OCI-LY7 (cell line): ENCODE measurements around the gene PARD3B. TPM values are rescaled to one million over a fixed set of nuclear protein-coding genes. Genes with fewer than 3 reads are reported as not detected.

Experiments used
- BruUV-seq: library from RNA; stranded (reverse); fragments of 400-500 nt; replicated peaks from 2 replicates; lab custom pipeline; 2021; lab: Mats Ljungman, UMichigan
- CTCF ChIA-PET: fragments of 300-600 bp; sonication (Branson Sonifier 250); formaldehyde crosslinking; loops from one replicate; lab custom pipeline; 2022; ENCODE audit warnings: antibody characterized with exemption; ENCODE audit not compliant: unreplicated experiment; lab: Charles Lee
- POLR2A ChIA-PET: fragments of 300-600 bp; sonication (Branson Sonifier 250); formaldehyde crosslinking; loops from one replicate; lab custom pipeline; 2022; ENCODE audit warnings: antibody characterized with exemption; lab: Charles Lee
- DNase-seq: peaks from one replicate; pipeline ENCODE4 v3.0.0-alpha.2; 2015; ENCODE audit warnings: low spot score
- H2AFZ ChIP-seq: fragments of 200-600 bp; sonication (generic), shearing (Covaris generic); 2 replicates; pipeline ENCODE4 v1.6.1; 2014; ENCODE audit warnings: mild to moderate bottlenecking, antibody characterized with exemption, low read length, moderate library complexity
- H3K27ac ChIP-seq: fragments of 200-600 bp; sonication (generic); 2 replicates; pipeline ENCODE4 v1.5.1; 2014; ENCODE audit warnings: mixed run types, low read depth, mild to moderate bottlenecking, moderate library complexity, low read length, inconsistent platforms; ENCODE audit not compliant: poor library complexity, severe bottlenecking
- H3K36me3 ChIP-seq: fragments of 200-600 bp; sonication (generic); 2 replicates; pipeline ENCODE4 v1.6.1; 2014; ENCODE audit warnings: mild to moderate bottlenecking, antibody characterized with exemption, low read length, moderate library complexity, mixed read lengths; ENCODE audit not compliant: insufficient read depth
- H3K4me1 ChIP-seq: fragments of 200-600 bp; sonication (generic); 2 replicates; pipeline ENCODE4 v1.5.1; 2014; ENCODE audit warnings: mild to moderate bottlenecking, low read length; ENCODE audit not compliant: insufficient read depth, poor library complexity, severe bottlenecking
- H3K4me2 ChIP-seq: fragments of 200-600 bp; sonication (generic); 2 replicates; pipeline ENCODE4 v1.6.1; 2014; ENCODE audit warnings: mild to moderate bottlenecking, low read length
- H3K4me3 ChIP-seq: fragments of 200-600 bp; sonication (generic); 2 replicates; pipeline ENCODE4 v1.5.1; 2014; ENCODE audit warnings: mild to moderate bottlenecking, low read depth, low read length; ENCODE audit not compliant: poor library complexity, severe bottlenecking
- H3K79me2 ChIP-seq: fragments of 200-600 bp; sonication (generic); 2 replicates; pipeline ENCODE4 v1.6.1; 2016; ENCODE audit warnings: low read depth, mild to moderate bottlenecking, low read length, moderate library complexity, mixed read lengths; ENCODE audit not compliant: insufficient read depth
- H3K9me2 ChIP-seq: fragments of 200-600 bp; sonication (generic); 2 replicates; pipeline ENCODE4 v1.6.1; 2016; ENCODE audit warnings: mild to moderate bottlenecking, low read length, mixed read lengths; ENCODE audit not compliant: insufficient read depth
- H3K9me3 ChIP-seq: fragments of 200-600 bp; sonication (generic); 2 replicates; pipeline ENCODE4 v1.6.1; 2014; ENCODE audit warnings: mild to moderate bottlenecking, mixed run types, low read length, mixed read lengths
- H4K20me1 ChIP-seq: fragments of 200-600 bp; sonication (generic); 2 replicates; pipeline ENCODE4 v1.6.1; 2014; ENCODE audit warnings: mild to moderate bottlenecking, antibody characterized with exemption, low read length, moderate library complexity, mixed read lengths; ENCODE audit not compliant: insufficient read depth
- CTCF ChIP-seq: fragments of 200-600 bp; sonication (generic); conservative IDR thresholded peaks from 2 replicates; pipeline ENCODE4 v1.5.1; 2014; ENCODE audit warnings: mild to moderate bottlenecking, antibody characterized with exemption, low read length, moderate library complexity, mixed read lengths
- EZH2phosphoT487 ChIP-seq: fragments of 200-600 bp; sonication (generic); IDR thresholded peaks from 2 replicates; pipeline ENCODE4 v1.6.1; 2018; ENCODE audit warnings: low read depth, borderline replicate concordance, mild to moderate bottlenecking, mixed run types, antibody characterized with exemption, low read length, moderate library complexity, mixed read lengths
- intact Hi-C: fragments of 100-400 bp; cut with micrococcal nuclease; formaldehyde crosslinking; loops from one replicate; pipeline ENCODE4 v1.10.0; 2022; ENCODE audit not compliant: unreplicated experiment
- total RNA-seq, 2 experiments: library from RNA; depleted of rRNA in 1 of 2; stranded (reverse); fragments of >200 nt in 1 of 2; shearing (Covaris generic) in 1 of 2; gene quantifications; 2 replicates each; pipeline ENCODE4 v1.2.3, GENCODE V29; 2014 to 2022

PARD3B gene
- total RNA-seq, 2 experiments from 2014 or later, result not detected

DNA sequence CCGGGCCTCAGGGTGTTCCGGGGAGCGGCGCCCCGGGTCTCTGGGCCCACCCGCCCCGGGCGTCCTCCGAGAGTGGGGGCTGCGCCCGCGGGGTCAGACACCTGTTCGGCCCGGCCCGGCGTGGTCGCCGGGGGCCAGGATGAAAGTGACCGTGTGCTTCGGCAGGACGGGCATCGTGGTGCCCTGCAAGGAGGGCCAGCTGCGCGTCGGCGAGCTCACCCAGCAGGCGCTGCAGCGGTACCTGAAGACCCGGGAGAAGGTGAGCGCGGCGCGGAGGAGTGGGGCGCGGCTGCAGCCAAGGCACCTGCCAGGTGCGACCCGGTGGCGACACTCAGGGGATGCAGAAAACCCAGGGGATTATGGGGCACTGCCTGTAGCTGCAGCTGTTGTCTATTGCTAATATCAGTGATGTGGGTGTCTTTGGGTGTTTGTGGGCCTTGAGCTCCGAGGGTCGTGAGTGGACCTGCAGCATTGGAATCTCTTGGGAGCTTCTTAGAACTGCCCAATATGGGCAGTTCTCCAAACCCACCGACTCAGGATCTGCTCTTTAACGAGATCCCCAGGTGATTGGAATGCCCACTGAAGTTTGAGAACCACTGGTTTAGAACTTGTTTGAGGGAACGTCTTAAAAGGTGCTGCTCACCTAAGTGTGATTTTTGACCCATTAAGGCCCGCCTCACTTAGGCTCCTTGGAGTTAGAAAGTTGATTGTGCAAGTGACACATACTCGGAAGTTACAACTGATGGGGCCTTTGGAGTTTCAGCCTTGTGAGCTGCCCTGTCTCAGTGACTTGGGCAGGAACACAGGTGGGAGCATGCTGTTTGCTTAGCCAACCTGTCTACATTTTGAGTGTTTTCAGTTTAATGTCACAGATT is 823 bp downstream of the PARD3B start:
- TF ChIP-seq EZH2phosphoT487, result no peak
- no peak for TF ChIP-seq CTCF
- Histone ChIP-seq H3K4me3 (no peak overlapping the region), H4K20me1 (no peaks in the 10 kb centered on the region), H3K9me2 (no peaks in the 10 kb centered on the region), H3K9me3 (no peaks in the 10 kb centered on the region), H3K36me3 (no peaks in the 10 kb centered on the region), H3K79me2 (no peaks in the 10 kb centered on the region), H3K4me1 (no peaks in the 10 kb centered on the region), H2AFZ (no peak overlapping the region), H3K27ac (no peak overlapping the region), H3K4me2 (no peak overlapping the region)
- DNase-seq, result no peak
- CTCF ChIA-PET, result no interaction called here
- POLR2A ChIA-PET, result interaction anchor here (1.3 kb wide), 1 partner anchor 117 kb away, joined by 3 read pairs; no protein-coding TSS in a partner anchor
- intact Hi-C loops, result no loop called here
- BruUV-seq, result no TSS peak

DNA sequence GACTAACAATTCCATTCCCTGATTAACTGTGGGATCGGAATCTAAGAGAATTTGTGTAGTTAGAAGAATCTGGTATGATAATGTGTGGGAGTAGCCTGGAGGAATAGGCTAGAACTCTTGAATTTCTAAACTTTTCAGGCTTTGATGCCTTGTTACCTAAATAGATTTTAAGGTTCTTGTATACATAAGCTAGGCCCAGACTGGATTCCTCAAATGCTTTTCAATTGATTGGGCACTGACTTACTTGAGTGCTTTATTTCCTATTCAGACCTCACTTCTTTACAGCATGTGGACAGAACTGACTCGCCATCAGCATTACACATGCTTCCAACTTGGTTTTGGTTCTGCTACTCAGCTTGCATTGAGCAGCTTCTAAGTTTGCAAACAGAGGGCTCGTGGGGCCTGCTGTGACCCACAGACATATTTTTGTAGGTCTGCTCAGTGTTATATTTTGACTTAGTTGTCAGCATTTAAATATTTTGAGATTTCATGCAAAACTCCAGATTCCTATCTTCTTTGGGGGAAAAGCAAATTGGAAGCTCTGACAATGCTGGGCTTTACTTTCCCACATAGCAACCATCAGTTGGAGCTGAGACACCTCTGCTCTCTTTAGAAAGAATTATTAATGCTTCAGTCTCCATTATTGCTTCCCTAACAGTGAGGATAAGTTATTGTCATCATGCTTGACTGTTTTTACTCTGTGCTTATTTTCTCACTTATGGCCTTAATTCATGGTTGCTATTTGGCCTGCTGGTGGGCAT is 5.7 kb downstream of the PARD3B start:
- no TSS peak for BruUV-seq
- Histone ChIP-seq H3K9me2 (no peaks in the 10 kb centered on the region), H3K27ac (no peak overlapping the region), H4K20me1 (no peaks in the 10 kb centered on the region), H3K36me3 (no peaks in the 10 kb centered on the region), H3K4me1 (no peaks in the 10 kb centered on the region), H3K4me2 (no peak overlapping the region), H3K4me3 (no peak overlapping the region), H3K79me2 (no peaks in the 10 kb centered on the region), H3K9me3 (no peaks in the 10 kb centered on the region), H2AFZ (no peak overlapping the region)
- ChIA-PET CTCF (no interaction called here), POLR2A (no interaction called here)
- TF ChIP-seq EZH2phosphoT487, result no peak
- no peak for TF ChIP-seq CTCF
- intact Hi-C loops, result no loop called here
- DNase-seq, result no peak
